ENCODE results near the gene FRMD4A.
"Not testable (repeated sequence)": the region's sequence is repeated elsewhere in the genome, so short reads cannot be mapped to it uniquely, and the experiment has no call there.

FRMD4A gene

DNA sequence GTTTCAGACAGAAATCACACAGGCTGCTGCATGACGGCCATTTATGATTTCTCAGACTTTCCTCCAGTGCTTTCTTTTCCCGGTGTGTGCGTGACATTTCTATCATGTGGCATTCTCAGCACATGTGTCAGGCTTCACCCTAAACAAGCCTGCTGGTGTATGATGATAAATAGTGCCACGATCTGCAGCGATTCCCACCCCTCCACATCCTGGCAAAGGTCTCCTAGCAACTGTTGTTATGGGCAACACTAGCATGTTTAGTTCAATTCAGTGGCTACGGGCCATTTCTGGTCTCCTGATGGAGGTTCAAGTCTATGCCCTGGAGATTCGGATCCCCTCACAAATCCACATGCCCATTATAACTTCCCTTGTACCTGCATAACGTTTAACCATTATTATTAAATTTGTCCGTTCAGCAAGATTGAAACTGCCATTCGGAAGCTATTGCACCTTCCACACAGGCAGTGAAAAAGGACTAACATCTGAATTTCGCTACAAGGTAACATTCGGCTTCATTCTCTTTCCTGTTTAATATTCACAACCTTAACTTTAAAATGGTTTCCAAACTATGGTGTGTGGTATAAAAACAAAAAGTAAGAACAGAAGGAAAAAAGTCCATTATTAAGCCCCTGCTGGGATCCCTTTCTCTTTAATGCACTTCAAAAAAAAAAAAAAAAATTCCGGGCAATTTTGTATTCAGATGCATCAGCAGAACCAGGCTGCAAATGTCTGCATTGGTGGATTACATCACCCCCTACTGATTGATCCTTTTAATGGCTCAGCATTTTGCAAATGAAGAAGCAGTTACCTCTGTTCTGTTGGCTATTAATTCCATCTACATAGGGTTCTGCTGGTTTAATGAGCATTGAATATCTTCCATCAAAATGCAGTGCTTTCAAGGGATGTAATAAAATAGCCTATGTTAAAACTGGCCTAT lies 90.2 kb downstream of the FRMD4A start:
- DNase-seq (ENCODE audit: low spot score) (no peak), ATAC-seq (ENCODE audit: low read depth) (no peak)
- TF ChIP-seq, protein P1, sequence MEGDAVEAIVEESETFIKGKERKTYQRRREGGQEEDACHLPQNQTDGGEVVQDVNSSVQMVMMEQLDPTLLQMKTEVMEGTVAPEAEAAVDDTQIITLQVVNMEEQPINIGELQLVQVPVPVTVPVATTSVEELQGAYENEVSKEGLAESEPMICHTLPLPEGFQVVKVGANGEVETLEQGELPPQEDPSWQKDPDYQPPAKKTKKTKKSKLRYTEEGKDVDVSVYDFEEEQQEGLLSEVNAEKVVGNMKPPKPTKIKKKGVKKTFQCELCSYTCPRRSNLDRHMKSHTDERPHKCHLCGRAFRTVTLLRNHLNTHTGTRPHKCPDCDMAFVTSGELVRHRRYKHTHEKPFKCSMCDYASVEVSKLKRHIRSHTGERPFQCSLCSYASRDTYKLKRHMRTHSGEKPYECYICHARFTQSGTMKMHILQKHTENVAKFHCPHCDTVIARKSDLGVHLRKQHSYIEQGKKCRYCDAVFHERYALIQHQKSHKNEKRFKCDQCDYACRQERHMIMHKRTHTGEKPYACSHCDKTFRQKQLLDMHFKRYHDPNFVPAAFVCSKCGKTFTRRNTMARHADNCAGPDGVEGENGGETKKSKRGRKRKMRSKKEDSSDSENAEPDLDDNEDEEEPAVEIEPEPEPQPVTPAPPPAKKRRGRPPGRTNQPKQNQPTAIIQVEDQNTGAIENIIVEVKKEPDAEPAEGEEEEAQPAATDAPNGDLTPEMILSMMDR (IDR thresholded peaks at IDR 0.05; ENCODE audit: poor library complexity, severe bottlenecking): no peak

GRCh38 chr10:14238659-14239058 lies 92.1 kb downstream of the FRMD4A start:
- ATAC-seq (ENCODE audit: low read depth); H3K9me3 ChIP-seq (ENCODE audit: severe bottlenecking); H3K36me3 ChIP-seq (ENCODE audit: low read depth); H3K27ac ChIP-seq (ENCODE audit: poor library complexity, severe bottlenecking); H3K4me1 ChIP-seq (ENCODE audit: insufficient read depth, poor library complexity, severe bottlenecking); DNase-seq (ENCODE audit: low spot score); H3K4me3 ChIP-seq (ENCODE audit: severe bottlenecking); H3K27me3 ChIP-seq (ENCODE audit: insufficient read depth, poor library complexity, severe bottlenecking): not testable (repeated sequence)

More for the DNA sequence above, 90.2 kb downstream of the FRMD4A start:
- no peaks in the 10 kb centered on the region for H3K27me3 ChIP-seq (ENCODE audit: insufficient read depth, poor library complexity, severe bottlenecking)
- H3K36me3 ChIP-seq (ENCODE audit: low read depth): no peaks in the 10 kb centered on the region
- H3K4me1 ChIP-seq (ENCODE audit: insufficient read depth, poor library complexity, severe bottlenecking): peaks cover 4% of the 10 kb centered on the region
- no peak overlapping the region for H3K27ac ChIP-seq (ENCODE audit: poor library complexity, severe bottlenecking)
- H3K9me3 ChIP-seq (ENCODE audit: severe bottlenecking): no peaks in the 10 kb centered on the region
- no peak overlapping the region for H3K4me3 ChIP-seq (ENCODE audit: severe bottlenecking)

DNA sequence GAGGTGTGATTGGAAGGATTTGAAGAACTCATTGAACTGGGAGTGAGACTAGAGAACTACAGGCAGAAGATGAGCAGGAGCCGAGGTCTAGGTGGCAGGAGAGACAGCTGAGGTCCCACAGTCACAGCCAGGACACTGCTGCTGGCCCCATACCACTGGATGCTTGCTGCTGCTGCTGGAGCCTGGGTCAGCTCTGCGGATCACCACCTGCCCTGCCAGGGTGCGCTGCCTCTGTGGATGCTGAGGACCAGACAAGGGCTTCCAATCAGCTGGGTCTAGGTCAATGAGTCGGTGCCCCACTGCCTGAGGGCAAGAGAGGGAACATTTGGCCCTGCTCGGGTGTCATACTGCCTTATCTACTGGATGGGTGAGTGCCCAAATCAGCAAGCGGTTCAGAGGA lies 94.4 kb downstream of the FRMD4A start:
- no peaks in the 10 kb centered on the region for H3K27me3 ChIP-seq (ENCODE audit: insufficient read depth, poor library complexity, severe bottlenecking)
- DNase-seq (ENCODE audit: low spot score) (no peak), ATAC-seq (ENCODE audit: low read depth) (no peak)
- no peak overlapping the region for H3K27ac ChIP-seq (ENCODE audit: poor library complexity, severe bottlenecking)
- no peak overlapping the region for H3K4me3 ChIP-seq (ENCODE audit: severe bottlenecking)
- H3K36me3 ChIP-seq (ENCODE audit: low read depth): no peaks in the 10 kb centered on the region
- no peaks in the 10 kb centered on the region for H3K4me1 ChIP-seq (ENCODE audit: insufficient read depth, poor library complexity, severe bottlenecking)
- H3K9me3 ChIP-seq (ENCODE audit: severe bottlenecking): no peaks in the 10 kb centered on the region
- TF ChIP-seq, protein P1 (IDR thresholded peaks at IDR 0.05; ENCODE audit: poor library complexity, severe bottlenecking): no peak

DNA sequence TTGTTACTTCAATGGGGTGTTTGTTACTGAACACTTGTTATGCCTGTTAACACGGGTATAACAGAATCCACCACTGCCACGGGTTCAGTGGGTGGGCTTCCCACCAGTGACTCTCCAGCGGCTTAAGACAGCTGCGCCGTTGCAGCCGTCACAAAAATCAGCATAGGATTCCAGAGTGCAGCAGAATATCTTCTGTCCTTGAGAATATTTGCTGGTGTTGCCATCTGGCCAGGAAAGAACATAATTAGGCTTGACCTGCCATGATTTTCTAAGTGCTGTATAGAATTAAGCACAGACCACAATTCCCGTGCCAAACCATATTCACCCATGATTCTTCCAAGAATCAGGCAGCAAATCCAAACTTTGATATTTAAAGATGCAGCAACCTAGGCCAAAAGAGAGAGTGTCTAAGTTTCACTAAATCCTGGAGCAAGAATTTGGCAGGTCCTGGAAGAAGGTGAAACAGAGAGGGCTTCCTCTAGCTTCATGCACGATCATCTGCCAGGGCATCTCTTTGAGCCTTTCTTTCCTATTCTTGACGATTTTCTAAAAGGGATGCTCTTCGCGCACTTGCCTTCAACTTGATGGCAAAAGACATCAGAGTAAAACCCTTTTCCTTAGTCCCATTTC lies 95.0 kb downstream of the FRMD4A start:
- H3K9me3 ChIP-seq (ENCODE audit: severe bottlenecking): no peaks in the 10 kb centered on the region
- H3K4me1 ChIP-seq (ENCODE audit: insufficient read depth, poor library complexity, severe bottlenecking): no peaks in the 10 kb centered on the region
- ATAC-seq (ENCODE audit: low read depth) (no peak), DNase-seq (ENCODE audit: low spot score) (no peak)
- no peak overlapping the region for H3K27ac ChIP-seq (ENCODE audit: poor library complexity, severe bottlenecking)
- H3K36me3 ChIP-seq (ENCODE audit: low read depth): no peaks in the 10 kb centered on the region
- TF ChIP-seq, protein P1 (IDR thresholded peaks at IDR 0.05; ENCODE audit: poor library complexity, severe bottlenecking): no peak
- H3K27me3 ChIP-seq (ENCODE audit: insufficient read depth, poor library complexity, severe bottlenecking): no peaks in the 10 kb centered on the region
- no peak overlapping the region for H3K4me3 ChIP-seq (ENCODE audit: severe bottlenecking)

DNA sequence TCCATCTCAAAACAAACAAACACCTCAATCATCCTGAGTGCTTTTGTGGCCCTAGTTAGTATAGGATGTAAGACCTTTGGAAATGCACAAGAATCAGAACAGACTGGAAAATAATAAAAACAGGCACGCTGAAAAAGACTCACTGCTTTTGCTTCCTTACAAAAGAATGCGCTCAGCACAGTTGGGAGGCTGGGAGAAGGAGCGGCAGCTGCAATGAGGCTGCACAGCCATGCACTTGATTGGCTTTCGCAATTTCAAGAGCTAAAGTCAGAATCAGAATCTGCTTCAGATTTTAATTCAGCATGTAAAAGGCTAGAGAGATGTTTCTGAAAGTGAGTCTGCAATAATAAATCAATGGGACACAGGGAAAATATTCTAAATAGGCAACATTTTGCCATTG lies 97.2 kb downstream of the FRMD4A start:
- Histone ChIP-seq H3K4me3 (ENCODE audit: severe bottlenecking) (no peak overlapping the region), H3K9me3 (ENCODE audit: severe bottlenecking) (no peaks in the 10 kb centered on the region), H3K27me3 (ENCODE audit: insufficient read depth, poor library complexity, severe bottlenecking) (no peaks in the 10 kb centered on the region), H3K4me1 (ENCODE audit: insufficient read depth, poor library complexity, severe bottlenecking) (no peaks in the 10 kb centered on the region), H3K27ac (ENCODE audit: poor library complexity, severe bottlenecking) (no peak overlapping the region), H3K36me3 (ENCODE audit: low read depth) (no peaks in the 10 kb centered on the region)
- no peak for DNase-seq (ENCODE audit: low spot score)
- no peak for ATAC-seq (ENCODE audit: low read depth)
- TF ChIP-seq, protein P1 (IDR thresholded peaks at IDR 0.05; ENCODE audit: poor library complexity, severe bottlenecking): no peak

GRCh38 chr10:14228798-14229197 lies 101.9 kb downstream of the FRMD4A start:
- not testable (repeated sequence) for H3K36me3 ChIP-seq (ENCODE audit: low read depth); DNase-seq (ENCODE audit: low spot score); ATAC-seq (ENCODE audit: low read depth); H3K4me3 ChIP-seq (ENCODE audit: severe bottlenecking); H3K9me3 ChIP-seq (ENCODE audit: severe bottlenecking); H3K27ac ChIP-seq (ENCODE audit: poor library complexity, severe bottlenecking); H3K4me1 ChIP-seq (ENCODE audit: insufficient read depth, poor library complexity, severe bottlenecking)
- H3K27me3 ChIP-seq (ENCODE audit: insufficient read depth, poor library complexity, severe bottlenecking): peaks cover 10% of the 10 kb centered on the region
